Astrocyte of the cerebellum (primary cell): ENCODE results near the gene SIGLEC11.
"Not testable (repeated sequence)": the region's sequence is repeated elsewhere in the genome, so short reads cannot be mapped to it uniquely, and the experiment has no call there.

Experiments used
- DNase-seq: peaks from one replicate; pipeline ENCODE4 v3.0.0-alpha.2; 2011; ENCODE audit warnings: low read depth
- H3K4me3 ChIP-seq: 2 replicates; pipeline ENCODE4 v1.5.1; 2011; ENCODE audit warnings: mild to moderate bottlenecking, low read depth, low read length, moderate library complexity
- CTCF ChIP-seq: IDR thresholded peaks from 2 replicates; pipeline ENCODE4 v1.5.1; 2012; ENCODE audit warnings: low read length, low read depth, moderate library complexity, mild to moderate bottlenecking; ENCODE audit errors: missing control alignments
- in situ Hi-C: cut with HindIII; loops from 2 replicates; pipeline ENCODE4 v1.10.0; 2017; ENCODE audit warnings: low sequenced_read_pairs

The SIGLEC11 gene, protein sequence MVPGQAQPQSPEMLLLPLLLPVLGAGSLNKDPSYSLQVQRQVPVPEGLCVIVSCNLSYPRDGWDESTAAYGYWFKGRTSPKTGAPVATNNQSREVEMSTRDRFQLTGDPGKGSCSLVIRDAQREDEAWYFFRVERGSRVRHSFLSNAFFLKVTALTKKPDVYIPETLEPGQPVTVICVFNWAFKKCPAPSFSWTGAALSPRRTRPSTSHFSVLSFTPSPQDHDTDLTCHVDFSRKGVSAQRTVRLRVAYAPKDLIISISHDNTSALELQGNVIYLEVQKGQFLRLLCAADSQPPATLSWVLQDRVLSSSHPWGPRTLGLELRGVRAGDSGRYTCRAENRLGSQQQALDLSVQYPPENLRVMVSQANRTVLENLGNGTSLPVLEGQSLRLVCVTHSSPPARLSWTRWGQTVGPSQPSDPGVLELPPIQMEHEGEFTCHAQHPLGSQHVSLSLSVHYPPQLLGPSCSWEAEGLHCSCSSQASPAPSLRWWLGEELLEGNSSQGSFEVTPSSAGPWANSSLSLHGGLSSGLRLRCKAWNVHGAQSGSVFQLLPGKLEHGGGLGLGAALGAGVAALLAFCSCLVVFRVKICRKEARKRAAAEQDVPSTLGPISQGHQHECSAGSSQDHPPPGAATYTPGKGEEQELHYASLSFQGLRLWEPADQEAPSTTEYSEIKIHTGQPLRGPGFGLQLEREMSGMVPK

GRCh38 chr19:49960980-49961379 lies at the start of gene SIGLEC11:
TSS of gene SIGLEC11 (minus strand) at chr19:49961172. CDS start at chr19:49961081, 91 bp downstream.
- DNase-seq, H3K4me3 ChIP-seq, in situ Hi-C loops: not testable (repeated sequence)

- TF ChIP-seq CTCF, result peak; percentile 22
- DNase-seq, result no peak
- no peak overlapping the region for H3K4me3 ChIP-seq
- in situ Hi-C loops, result loop anchor here (5.0 kb wide), 1 partner anchor 96 kb away; no protein-coding TSS in a partner anchor
Measured at GRCh38 chr19:50008532-50008931, 47.6 kb upstream of the SIGLEC11 start.

DNA sequence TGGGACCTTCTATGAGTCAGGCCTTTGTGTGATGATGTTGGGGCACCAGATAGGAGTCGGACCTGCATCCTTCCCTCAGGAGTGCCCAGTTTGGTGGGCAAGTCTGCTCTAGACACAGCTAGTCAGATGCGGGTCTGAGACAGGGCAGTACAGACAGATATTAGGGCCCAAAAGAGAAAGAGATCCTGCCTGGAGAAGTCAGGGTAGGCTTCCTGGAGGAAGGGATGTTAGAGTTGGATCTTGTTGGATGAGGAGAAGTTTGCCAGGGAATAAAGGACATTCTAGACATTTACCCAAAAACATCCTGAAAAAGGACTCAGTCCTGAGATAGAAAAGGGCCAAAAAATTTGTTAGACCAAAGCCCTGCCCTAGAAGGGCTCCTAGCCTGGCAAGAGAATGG lies 47.0 kb upstream of the SIGLEC11 start:
- no peak for DNase-seq
- TF ChIP-seq CTCF, result no peak
- in situ Hi-C loops, result loop anchor here (5.0 kb wide), 1 partner anchor 96 kb away; no protein-coding TSS in a partner anchor

GRCh38 chr19:50007170-50007569 lies 46.2 kb upstream of the SIGLEC11 start:
- no peak overlapping the region for H3K4me3 ChIP-seq
- in situ Hi-C loops, result loop anchor here (5.0 kb wide), 1 partner anchor 95 kb away; no protein-coding TSS in a partner anchor
- TF ChIP-seq CTCF, result no peak
- DNase-seq, result no peak

More for the DNA sequence above, 47.0 kb upstream of the SIGLEC11 start:
- no peak overlapping the region for H3K4me3 ChIP-seq

- no peak for TF ChIP-seq CTCF
- no peak overlapping the region for H3K4me3 ChIP-seq
- in situ Hi-C loops, result loop anchor here (5.0 kb wide), 1 partner anchor 93 kb away; no protein-coding TSS in a partner anchor
- DNase-seq, result no peak
Measured at GRCh38 chr19:50005428-50005827, 44.5 kb upstream of the SIGLEC11 start.

- in situ Hi-C loops, result no loop called here
- peak; percentile 96 for DNase-seq
- no peak overlapping the region for H3K4me3 ChIP-seq
- no peak for TF ChIP-seq CTCF
Measured at GRCh38 chr19:50003810-50004419, 42.9 kb upstream of the SIGLEC11 start.
